Inferior parietal cortex (tissue), 1 donor: ENCODE data around the gene FCHSD2.
"Not testable (repeated sequence)": the region's sequence is repeated elsewhere in the genome, so short reads cannot be mapped to it uniquely, and the experiment has no call there.

Experiments
- DNase-seq: peaks from one replicate; pipeline ENCODE4 v3.0.0-alpha.2; 2016; ENCODE audit errors: extremely low spot score

FCHSD2 gene

GRCh38 chr11:73061434-73061833 lies 80.7 kb downstream of the FCHSD2 start:
- DNase-seq, result not testable (repeated sequence)

- DNase-seq, result no peak
Observed at GRCh38 chr11:73059915-73060314, 82.2 kb downstream of the FCHSD2 start.

- DNase-seq, result no peak
Observed at GRCh38 chr11:73058989-73059674, 83.0 kb downstream of the FCHSD2 start.

GRCh38 chr11:73055655-73056354 lies 86.3 kb downstream of the FCHSD2 start:
- no peak for DNase-seq

- DNase-seq, result no peak
Observed at GRCh38 chr11:73055002-73055401, 87.1 kb downstream of the FCHSD2 start.

GRCh38 chr11:73053964-73054363 lies 88.2 kb downstream of the FCHSD2 start:
- DNase-seq, result no peak

GRCh38 chr11:73048446-73048845 lies 93.7 kb downstream of the FCHSD2 start:
- DNase-seq, result no peak

GRCh38 chr11:73047773-73048371 lies 94.2 kb downstream of the FCHSD2 start:
- no peak for DNase-seq

- DNase-seq, result peak; percentile 56
Observed at GRCh38 chr11:73040046-73040445, 102.1 kb downstream of the FCHSD2 start.

GRCh38 chr11:73034777-73035176 lies 107.3 kb downstream of the FCHSD2 start:
- DNase-seq, result no peak

- DNase-seq, result no peak
Observed at GRCh38 chr11:73034331-73034730, 107.8 kb downstream of the FCHSD2 start.

GRCh38 chr11:73030130-73030529 lies 112.0 kb downstream of the FCHSD2 start:
- no peak for DNase-seq

- no peak for DNase-seq
Observed at GRCh38 chr11:73029403-73029802, 112.7 kb downstream of the FCHSD2 start.

- DNase-seq, result no peak
Observed at GRCh38 chr11:73028611-73029010, 113.5 kb downstream of the FCHSD2 start.

GRCh38 chr11:73027840-73028239 lies 114.3 kb downstream of the FCHSD2 start:
- DNase-seq, result not testable (repeated sequence)

- DNase-seq, result no peak
Observed at GRCh38 chr11:73024639-73025038, 117.5 kb downstream of the FCHSD2 start.

GRCh38 chr11:73019996-73020395 lies 122.1 kb downstream of the FCHSD2 start:
- DNase-seq, result no peak

GRCh38 chr11:73019449-73019848 lies 122.7 kb downstream of the FCHSD2 start:
- DNase-seq, result peak; percentile 66

GRCh38 chr11:73018856-73019255 lies 123.3 kb downstream of the FCHSD2 start:
- peak; percentile 21 for DNase-seq

- DNase-seq, result no peak
Observed at GRCh38 chr11:73017024-73017751, 124.9 kb downstream of the FCHSD2 start.

- DNase-seq, result no peak
Observed at GRCh38 chr11:73013021-73013420, 129.1 kb downstream of the FCHSD2 start.

GRCh38 chr11:73012121-73012863 lies 129.8 kb downstream of the FCHSD2 start:
- no peak for DNase-seq
